Liver (tissue), 3 donors: ENCODE measurements around the gene OLFM4.

Experiments used
- CTCF ChIP-seq: fragments of 150-350 bp; IDR thresholded peaks from 2 replicates; pipeline ENCODE4 v1.5.1; 2017; ENCODE audit warnings: improper control_type of control experiment, low read depth, low read length; ENCODE audit not compliant: missing input control
- HNF4A ChIP-seq, 2 donors: conservative IDR thresholded peaks; 2 replicates each; pipeline ENCODE4 v1.6.1; 2016; ENCODE audit warnings: antibody characterized with exemption in 2 of 2, mild to moderate bottlenecking in 2 of 2
- JUND ChIP-seq, 2 donors: IDR thresholded peaks; 2 replicates each; pipeline ENCODE4 v1.6.1; 2016; ENCODE audit warnings: antibody characterized with exemption in 2 of 2
- TAF1 ChIP-seq: conservative IDR thresholded peaks from 2 replicates; pipeline ENCODE4 v1.6.1; 2016; ENCODE audit warnings: antibody characterized with exemption, mild to moderate bottlenecking
- TF ChIP-seq, protein P1 (sequence below): IDR thresholded peaks from 2 replicates; pipeline ENCODE4 v1.6.1; 2016; ENCODE audit warnings: antibody characterized with exemption
- donor health status: healthy.
- donor health status: healthy.

DNA sequence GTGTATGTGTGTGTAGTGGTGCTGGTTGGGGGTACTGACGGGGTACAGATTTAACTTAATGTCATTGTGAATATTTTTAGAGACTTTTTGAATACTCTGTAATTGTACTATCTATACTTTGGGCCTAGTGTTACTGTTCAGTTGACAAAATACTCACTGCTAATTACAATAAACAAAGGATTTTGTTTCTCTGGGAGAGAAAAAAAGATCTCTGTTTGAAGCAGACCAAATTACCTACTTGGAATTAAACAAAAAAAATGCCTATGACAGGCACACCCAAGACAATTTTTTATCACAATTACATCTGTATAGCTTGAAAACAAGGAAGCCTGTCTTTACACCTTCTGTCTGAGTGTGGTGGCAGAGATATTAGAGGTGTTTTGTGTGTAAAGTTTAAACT, 45.1 kb downstream of the OLFM4 start:
- TF ChIP-seq CTCF (no peak), TAF1 (no peak), HNF4A (conservative IDR thresholded peaks at IDR 0.05) (no peak), JUND (IDR thresholded peaks at IDR 0.05) (no peak)
- TF ChIP-seq, protein P1, sequence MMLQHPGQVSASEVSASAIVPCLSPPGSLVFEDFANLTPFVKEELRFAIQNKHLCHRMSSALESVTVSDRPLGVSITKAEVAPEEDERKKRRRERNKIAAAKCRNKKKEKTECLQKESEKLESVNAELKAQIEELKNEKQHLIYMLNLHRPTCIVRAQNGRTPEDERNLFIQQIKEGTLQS, result no peak
